Stimulated activated CD4-positive, alpha-beta T cell treated with anti-CD3 and anti-CD28 coated beads, Interleukin-15, amount 100 ng/mL, for 1 hour (primary cell): ENCODE results near the gene RPGRIP1.
"Not testable (repeated sequence)": the region's sequence is repeated elsewhere in the genome, so short reads cannot be mapped to it uniquely, and the experiment has no call there.

ENCODE experiments used
- DNase-seq, 2 donors: peaks; one replicate each; pipeline ENCODE4 v3.0.0-alpha.2; 2020; ENCODE audit warnings: low read depth in 1 of 2, low spot score in 1 of 2

Gene RPGRIP1

GRCh38 chr14:21299562-21300130, 19.8 kb downstream of the RPGRIP1 start:
- no peak for DNase-seq

- peak; percentile 1 to 3 for DNase-seq
Measured at GRCh38 chr14:21300892-21301291, 21.0 kb downstream of the RPGRIP1 start.

GRCh38 chr14:21302013-21302835, 22.3 kb downstream of the RPGRIP1 start:
- DNase-seq = no peak

DNA sequence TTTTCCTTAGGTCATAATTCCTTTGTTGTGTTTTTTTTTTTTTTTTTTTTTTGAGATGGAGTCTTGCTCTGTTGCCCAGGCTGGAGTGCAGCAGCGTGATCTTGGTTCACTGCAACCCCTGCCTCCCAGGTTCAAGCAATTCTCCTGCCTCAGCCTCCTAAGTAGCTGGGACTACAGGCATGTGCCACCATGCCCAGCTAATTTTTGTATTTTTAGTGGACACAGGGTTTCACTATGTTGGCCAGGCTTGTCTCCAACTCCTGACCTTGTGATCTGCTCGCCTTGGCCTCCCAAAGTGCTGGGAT, 22.9 kb downstream of the RPGRIP1 start:
- DNase-seq = not testable (repeated sequence)

GRCh38 chr14:21307637-21308036, 27.8 kb downstream of the RPGRIP1 start:
- DNase-seq = no peak

GRCh38 chr14:21308132-21308478, 28.2 kb downstream of the RPGRIP1 start:
- DNase-seq = no peak

- DNase-seq = peak; percentile 49 to 59
Measured at GRCh38 chr14:21308479-21309237, 28.8 kb downstream of the RPGRIP1 start.

DNA sequence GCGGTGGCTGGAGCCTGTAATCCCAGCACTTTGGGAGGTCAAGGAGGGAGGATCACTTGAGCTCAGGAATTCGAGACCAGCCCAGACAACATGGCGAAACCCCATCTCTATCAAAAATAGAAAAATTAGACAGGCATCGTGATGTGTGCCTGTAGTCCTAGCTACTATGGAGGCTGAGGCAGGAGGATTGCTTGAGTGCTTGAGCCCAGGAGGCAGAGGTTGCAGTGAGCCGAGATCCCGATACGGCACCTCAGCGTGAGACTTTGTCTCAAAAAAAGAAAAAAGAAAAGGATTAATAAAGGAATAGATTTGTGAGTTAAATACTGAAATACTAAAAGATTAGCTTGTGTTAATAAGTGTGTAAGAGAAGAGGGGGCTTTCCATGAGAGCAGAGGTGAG, 29.4 kb downstream of the RPGRIP1 start:
- DNase-seq = no peak

- no peak for DNase-seq
Measured at GRCh38 chr14:21309956-21310355, 30.1 kb downstream of the RPGRIP1 start.

DNA sequence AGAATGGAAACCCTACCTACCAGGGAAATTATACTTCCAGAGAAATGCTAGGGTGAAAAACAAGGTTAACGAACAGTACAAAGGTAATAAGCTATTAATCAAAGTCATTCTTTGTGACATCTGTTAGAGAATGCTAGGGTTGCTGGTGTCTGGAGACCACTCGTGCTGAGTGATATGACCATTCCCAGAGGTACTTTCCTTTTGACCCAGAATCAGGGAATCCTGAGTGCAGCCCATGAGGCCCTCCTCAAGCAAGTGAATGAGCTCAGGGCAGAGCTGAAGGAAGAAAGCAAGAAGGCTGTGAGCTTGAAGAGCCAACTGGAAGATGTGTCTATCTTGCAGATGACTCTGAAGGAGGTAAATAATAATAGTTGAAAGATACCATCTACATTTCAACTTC, 31.7 kb downstream of the RPGRIP1 start:
- no peak for DNase-seq

- DNase-seq = no peak
Measured at GRCh38 chr14:21313512-21313911, 33.6 kb downstream of the RPGRIP1 start.

GRCh38 chr14:21317398-21317797, 37.5 kb downstream of the RPGRIP1 start:
- no peak for DNase-seq

- DNase-seq = no peak
Measured at GRCh38 chr14:21320913-21321312, 41.0 kb downstream of the RPGRIP1 start.

DNA sequence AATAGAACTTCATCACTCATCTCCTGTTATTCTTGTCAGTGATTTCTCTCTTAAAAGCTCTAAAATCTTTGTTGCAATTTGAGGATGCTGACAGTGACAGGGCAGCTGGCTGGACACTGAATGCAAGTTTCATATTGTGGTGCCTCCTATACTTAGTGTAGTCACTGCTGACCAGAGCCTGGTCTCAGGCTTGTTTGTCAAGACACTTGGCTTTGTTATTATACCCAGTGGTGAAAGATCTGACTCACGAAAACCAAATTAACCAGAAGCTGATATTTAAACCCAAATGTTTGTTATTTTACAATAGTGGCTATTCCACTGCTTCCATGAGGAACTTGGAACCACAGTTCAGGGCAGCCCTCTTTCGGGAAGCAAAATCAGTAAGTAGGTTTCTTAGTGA, 42.8 kb downstream of the RPGRIP1 start:
- no peak for DNase-seq

- DNase-seq = no peak
Measured at GRCh38 chr14:21326972-21327371, 47.1 kb downstream of the RPGRIP1 start.
